H1 (cell line): ENCODE measurements around the gene FAM170B. TPM values are rescaled to one million over a fixed set of nuclear protein-coding genes. Genes with fewer than 3 reads are reported as not detected.

Experiments used
- CTCF ChIA-PET: fragments of 300-600 bp; sonication (Branson Sonifier 250); formaldehyde crosslinking; loops from one replicate; lab custom pipeline; 2021; ENCODE audit not compliant: partially characterized antibody; lab: Charles Lee
- POLR2A ChIA-PET: fragments of 300-600 bp; sonication (Branson Sonifier 250); formaldehyde crosslinking; loops from one replicate; lab custom pipeline; 2021; ENCODE audit warnings: inconsistent platforms; ENCODE audit not compliant: partially characterized antibody; lab: Charles Lee
- DNase-seq, 2 experiments: peaks; one replicate each; pipeline versions ENCODE4 v3.0.0 to v3.0.0-alpha.2; 2010 to 2022; ENCODE audit warnings: low spot score in 2 of 2, low read depth in 1 of 2, mixed read lengths in 1 of 2
- FAIRE-seq: peaks from 2 replicates; lab custom pipeline; 2011; peaks lifted over from hg19 to GRCh38; lab: Jason Lieb, UNC
- H2AFZ ChIP-seq: 2 replicates; pipeline ENCODE4 v1.8.1; 2012; ENCODE audit warnings: low read length, inconsistent platforms
- H2AK5ac ChIP-seq: 2 replicates; pipeline ENCODE4 v1.6.1; 2013; ENCODE audit warnings: low read depth, low read length
- H2BK120ac ChIP-seq: replicated peaks from 2 replicates; pipeline ENCODE3; 2013; ENCODE audit warnings: low read depth, low read length, inconsistent platforms
- H2BK12ac ChIP-seq: 2 replicates; pipeline ENCODE4 v1.6.1; 2013; ENCODE audit warnings: low read depth, low read length
- H2BK15ac ChIP-seq: 2 replicates; pipeline ENCODE4 v1.6.1; 2013; ENCODE audit warnings: low read length
- H2BK20ac ChIP-seq: 2 replicates; pipeline ENCODE4 v1.6.1; 2013; ENCODE audit warnings: low read length
- H2BK5ac ChIP-seq: 2 replicates; pipeline ENCODE4 v1.6.1; 2013; ENCODE audit warnings: low read depth, low read length
- H3K14ac ChIP-seq: 2 replicates; pipeline ENCODE4 v1.6.1; 2013; ENCODE audit warnings: inconsistent platforms; ENCODE audit not compliant: insufficient read length
- H3K18ac ChIP-seq: 2 replicates; pipeline ENCODE4 v1.6.1; 2013; ENCODE audit warnings: low read length; ENCODE audit errors: extremely low read depth
- H3K23ac ChIP-seq: 2 replicates; pipeline ENCODE4 v1.6.1; 2013; ENCODE audit warnings: inconsistent platforms; ENCODE audit not compliant: insufficient read length
- H3K23me2 ChIP-seq: 2 replicates; pipeline ENCODE4 v1.6.1; 2013; ENCODE audit warnings: low read depth, low read length
- H3K27ac ChIP-seq: 2 replicates; pipeline ENCODE4 v1.6.1; 2011; ENCODE audit warnings: low read depth, low read length, inconsistent platforms
- H3K27me3 ChIP-seq, 4 experiments: replicated peaks in 1 of 4; 1 replicate in 1 of 4; 2 replicates in 3 of 4; pipeline versions ENCODE4 v1.6.1 to v1.8.1; 2011 to 2013; ENCODE audit warnings: low read length in 3 of 4, mild to moderate bottlenecking in 3 of 4, inconsistent platforms in 2 of 4, mixed read lengths in 2 of 4, moderate library complexity in 1 of 4; ENCODE audit not compliant: control insufficient read depth in 3 of 4, insufficient read depth in 3 of 4; ENCODE audit errors: extremely low read depth in 1 of 4
- H3K36me3 ChIP-seq, 4 experiments: 2 replicates each; pipeline versions ENCODE4 v1.6.1 to v1.8.1; 2011 to 2013; ENCODE audit warnings: mild to moderate bottlenecking in 4 of 4, low read length in 3 of 4, moderate library complexity in 2 of 4, control low read depth in 1 of 4, inconsistent platforms in 1 of 4; ENCODE audit not compliant: insufficient read depth in 4 of 4, control insufficient read depth in 2 of 4
- H3K4ac ChIP-seq: replicated peaks from 2 replicates; pipeline ENCODE3; 2013; ENCODE audit warnings: low read length, low read depth, mixed read lengths, inconsistent platforms; ENCODE audit not compliant: insufficient read length
- H3K4me1 ChIP-seq, 4 experiments: replicated peaks in 1 of 4; 1 replicate in 1 of 4; 2 replicates in 3 of 4; pipeline versions ENCODE4 v1.6.1 to v1.8.1; 2011 to 2013; ENCODE audit warnings: low read length in 3 of 4, inconsistent platforms in 2 of 4, mixed read lengths in 1 of 4; ENCODE audit not compliant: insufficient read depth in 4 of 4, control insufficient read depth in 3 of 4
- H3K4me2 ChIP-seq, 2 experiments: 2 replicates each; pipeline versions ENCODE4 v1.6.1 to v1.8.1; 2011 to 2013; ENCODE audit warnings: low read depth in 2 of 2, low read length in 2 of 2, control low read depth in 1 of 2, inconsistent platforms in 1 of 2, mild to moderate bottlenecking in 1 of 2; ENCODE audit not compliant: insufficient read depth in 1 of 2
- H3K4me3 ChIP-seq, 4 experiments: fragments of 200-600, 300-600 bp in 1 of 4; sonication (generic), shearing (Covaris generic), sonication (Bioruptor Twin) in 1 of 4; 2 replicates each; pipeline versions ENCODE4 v1.5.1 to v1.8.1; 2011 to 2016; ENCODE audit warnings: low read length in 4 of 4, low read depth in 3 of 4, control low read depth in 2 of 4, inconsistent platforms in 2 of 4, mild to moderate bottlenecking in 2 of 4, mixed read lengths in 1 of 4, moderate library complexity in 1 of 4; ENCODE audit not compliant: insufficient read depth in 2 of 4; ENCODE audit errors: extremely low read depth in 1 of 4
- H3K56ac ChIP-seq: replicated peaks from 2 replicates; pipeline ENCODE3; 2013; ENCODE audit warnings: low read depth, mild to moderate bottlenecking, mixed read lengths, low read length, inconsistent platforms; ENCODE audit not compliant: insufficient read length
- H3K79me1 ChIP-seq: 2 replicates; pipeline ENCODE4 v1.6.1; 2013; ENCODE audit warnings: low read depth, low read length, control low read depth
- H3K79me2 ChIP-seq, 2 experiments: 2 replicates each; pipeline versions ENCODE4 v1.6.1 to v1.8.1; 2012 to 2013; ENCODE audit warnings: low read length in 2 of 2, mild to moderate bottlenecking in 2 of 2, inconsistent platforms in 1 of 2; ENCODE audit not compliant: insufficient read depth in 2 of 2, control insufficient read depth in 1 of 2
- H3K9ac ChIP-seq, 4 experiments: replicated peaks in 1 of 4; 1 replicate in 1 of 4; 2 replicates in 3 of 4; pipeline versions ENCODE4 v1.6.1 to v1.8.1; 2011 to 2013; ENCODE audit warnings: low read depth in 3 of 4, low read length in 3 of 4, control low read depth in 2 of 4, mild to moderate bottlenecking in 2 of 4, moderate library complexity in 2 of 4, inconsistent platforms in 1 of 4; ENCODE audit errors: extremely low read depth in 1 of 4
- H3K9me3 ChIP-seq, 2 experiments: 2 replicates each; pipeline versions ENCODE4 v1.6.1 to v1.8.1; 2012 to 2013; ENCODE audit warnings: mild to moderate bottlenecking in 2 of 2, moderate library complexity in 2 of 2, control low read depth in 1 of 2, inconsistent platforms in 1 of 2, low read depth in 1 of 2, low read length in 1 of 2, mixed read lengths in 1 of 2; ENCODE audit not compliant: insufficient read depth in 2 of 2
- H4K20me1 ChIP-seq, 2 experiments: replicated peaks in 1 of 2; 2 replicates each; pipeline versions ENCODE3 to v1.8.1; 2011 to 2013; ENCODE audit warnings: inconsistent platforms in 2 of 2, low read length in 2 of 2, mild to moderate bottlenecking in 1 of 2; ENCODE audit not compliant: insufficient read depth in 2 of 2, control insufficient read depth in 1 of 2
- H4K5ac ChIP-seq: 2 replicates; pipeline ENCODE4 v1.6.1; 2013; ENCODE audit warnings: low read length, low read depth, mixed read lengths, inconsistent platforms; ENCODE audit not compliant: insufficient read length
- H4K8ac ChIP-seq: 2 replicates; pipeline ENCODE4 v1.8.0; 2013; ENCODE audit warnings: mild to moderate bottlenecking, moderate library complexity, low read length, inconsistent platforms; ENCODE audit not compliant: insufficient read depth; ENCODE audit errors: extremely low read depth
- H4K91ac ChIP-seq: replicated peaks from 2 replicates; pipeline ENCODE3; 2013; ENCODE audit warnings: low read length, mixed read lengths, inconsistent platforms; ENCODE audit not compliant: insufficient read length
- JUN ChIP-seq: IDR thresholded peaks from 2 replicates; pipeline ENCODE4 v1.6.1; 2011; ENCODE audit warnings: low read depth, mild to moderate bottlenecking, improper control_type of control experiment, low read length
- NANOG ChIP-seq: IDR thresholded peaks from 2 replicates; pipeline ENCODE4 v1.6.1; 2011; ENCODE audit warnings: low read length, low read depth, mild to moderate bottlenecking, inconsistent platforms; ENCODE audit not compliant: insufficient read depth, poor library complexity, severe bottlenecking
- SRF ChIP-seq: IDR thresholded peaks from 2 replicates; pipeline ENCODE4 v1.6.1; 2011; ENCODE audit warnings: mild to moderate bottlenecking, low read depth, low read length, moderate library complexity
- TCF12 ChIP-seq: IDR thresholded peaks from 2 replicates; pipeline ENCODE4 v1.6.1; 2011; ENCODE audit warnings: low read depth, mild to moderate bottlenecking, low read length
- WGBS, 2 experiments: shearing (Covaris generic) in 1 of 2; methylation state at CpG; one replicate each; pipeline versions ENCODE4 v1.1.6 to v1.1.7; 2013 to 2015; ENCODE audit warnings: low lambda C conversion rate in 2 of 2, mixed read lengths in 2 of 2, inconsistent platforms in 1 of 2, low coverage in 1 of 2, missing lambda C conversion rate in 1 of 2; ENCODE audit not compliant: insufficient replicate concordance in 2 of 2, insufficient coverage in 1 of 2, insufficient read length in 1 of 2; ENCODE audit errors: extremely low coverage in 1 of 2, missing lambda C conversion rate in 1 of 2; 5-methylcytosine and 5-hydroxymethylcytosine counted together
- polyA plus RNA-seq, 7 experiments: library from polyadenylated mRNA; depleted of rRNA in 3 of 7; stranded (reverse) in 5 of 7; unstranded in 2 of 7; fragments of >200 nt in 5 of 7; fragments of 200-250 nt in 2 of 7; gene quantifications; 1 replicate in 5 of 7; 2 replicates in 1 of 7; 4 replicates in 1 of 7; pipeline versions ENCODE4 v1.2.1 to v1.2.3, GENCODE V29; 2011 to 2013; ENCODE audit warnings: missing spikeins in 2 of 7, mixed read lengths in 2 of 7
- total RNA-seq: library from RNA; stranded (reverse); fragmentation: NEBNext Ultra II Directional; extraction: Animal tissue kit (Norgen Biotek cat#: 25700); gene quantifications from 2 replicates; pipeline ENCODE4 v1.2.1, GENCODE V29; 2021
- TF ChIP-seq, protein P1 (sequence below): IDR thresholded peaks from 2 replicates; pipeline ENCODE4 v1.6.1; 2012; ENCODE audit warnings: inconsistent platforms

FAM170B gene
- total and polyA plus RNA-seq, 2 of the 8 experiments (the other 6 are each of a cell fraction or from before 2014, with no cell fraction given) = not detected

DNA sequence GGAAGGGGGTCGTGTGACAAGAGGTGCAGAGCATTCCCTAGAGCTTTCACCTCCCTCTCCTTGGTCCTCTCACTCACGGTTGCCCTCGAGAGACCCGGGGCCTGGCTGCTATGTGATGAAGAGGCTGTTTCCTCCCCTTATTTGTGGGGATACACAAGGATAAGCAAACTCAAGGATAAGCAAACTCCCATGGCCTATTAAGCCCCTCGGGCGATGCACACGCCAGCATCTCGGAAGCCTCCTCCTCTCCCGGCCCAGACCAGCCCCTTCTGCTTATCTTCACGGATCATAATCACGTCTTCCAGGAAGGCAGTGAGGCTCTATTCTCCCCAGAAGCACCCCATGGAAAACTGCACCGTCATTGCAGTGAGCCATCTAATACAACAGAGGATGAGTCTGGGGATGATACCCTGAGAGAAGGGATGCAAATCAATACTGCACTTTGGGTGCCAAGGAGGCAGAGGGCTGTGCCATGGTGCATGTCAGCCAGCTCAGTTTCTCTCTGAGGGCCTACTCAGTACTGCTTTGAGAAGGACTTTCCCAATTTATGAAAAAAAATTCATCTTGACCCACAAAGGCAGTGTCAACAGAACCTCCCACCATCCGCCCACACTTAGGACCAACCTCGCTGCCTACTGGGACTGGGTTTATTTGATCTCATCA, 32.1 kb upstream of the FAM170B start:
- H4K20me1 ChIP-seq = no peaks in the 10 kb centered on the region
- H2BK15ac ChIP-seq = no peak overlapping the region
- no peak overlapping the region for H3K4me2 ChIP-seq
- no peak for TF ChIP-seq SRF
- TF ChIP-seq NANOG = no peak
- TF ChIP-seq, protein P1, sequence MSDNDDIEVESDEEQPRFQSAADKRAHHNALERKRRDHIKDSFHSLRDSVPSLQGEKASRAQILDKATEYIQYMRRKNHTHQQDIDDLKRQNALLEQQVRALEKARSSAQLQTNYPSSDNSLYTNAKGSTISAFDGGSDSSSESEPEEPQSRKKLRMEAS = no peak
- TF ChIP-seq JUN = no peak
- TF ChIP-seq TCF12 = no peak
- no peak overlapping the region for H3K56ac ChIP-seq
- no peaks in the 10 kb centered on the region for H3K36me3 ChIP-seq
- POLR2A ChIA-PET = no interaction called here
- FAIRE-seq (no peak), DNase-seq (no peak)
- H2AK5ac ChIP-seq = no peak overlapping the region
- H3K79me2 ChIP-seq = no peaks in the 10 kb centered on the region
- H3K27ac ChIP-seq = no peak overlapping the region
- no peak overlapping the region for H2BK20ac ChIP-seq
- H4K91ac ChIP-seq = no peak overlapping the region
- no peaks in the 10 kb centered on the region for H3K9me3 ChIP-seq
- peaks cover 0 to 2% (median 0%) of the 10 kb centered on the region in 4 experiments; a peak in 2 of 7 replicates for H3K4me1 ChIP-seq
- H3K9ac ChIP-seq = no peak overlapping the region
- no peak overlapping the region for H3K4me3 ChIP-seq
- CTCF ChIA-PET = interaction anchor here (2.7 to 5.5 kb wide), 2 partner anchors 8 to 12 kb away, joined by 27 to 49 read pairs; no protein-coding TSS in a partner anchor
- H4K8ac ChIP-seq = no peak overlapping the region; the same call in 1 of the 2 replicates
- no peak overlapping the region for H3K4ac ChIP-seq
- H2BK5ac ChIP-seq = no peak overlapping the region
- H3K23ac ChIP-seq = no peak overlapping the region
- H3K18ac ChIP-seq = no peak overlapping the region; the same call in 1 of the 2 replicates
- H4K5ac ChIP-seq = no peak overlapping the region
- no peaks in the 10 kb centered on the region for H3K79me1 ChIP-seq
- H2AFZ ChIP-seq = no peak overlapping the region
- 88% methylated on average over 14 of the region's 14 CpGs; no CpG with 5 or more reads in 1 of the 2 experiments for WGBS, 2 experiments
- no peak overlapping the region for H2BK120ac ChIP-seq
- H3K23me2 ChIP-seq = no peaks in the 10 kb centered on the region
- H3K27me3 ChIP-seq = no peaks in the 10 kb centered on the region; a peak in 1 of 7 replicates
- H2BK12ac ChIP-seq = peak overlapping the region; percentile 50; the same call in 1 of the 2 replicates
- no peak overlapping the region for H3K14ac ChIP-seq
